Ecto neural progenitor cell (in vitro differentiated cells): ENCODE data around the gene SNX25.
"Not testable (repeated sequence)": the region's sequence is repeated elsewhere in the genome, so short reads cannot be mapped to it uniquely, and the experiment has no call there.

Source experiments
- DNase-seq: peaks from one replicate; pipeline ENCODE4 v3.0.0-alpha.2; 2018; ENCODE audit warnings: low spot score

SNX25 gene

DNA sequence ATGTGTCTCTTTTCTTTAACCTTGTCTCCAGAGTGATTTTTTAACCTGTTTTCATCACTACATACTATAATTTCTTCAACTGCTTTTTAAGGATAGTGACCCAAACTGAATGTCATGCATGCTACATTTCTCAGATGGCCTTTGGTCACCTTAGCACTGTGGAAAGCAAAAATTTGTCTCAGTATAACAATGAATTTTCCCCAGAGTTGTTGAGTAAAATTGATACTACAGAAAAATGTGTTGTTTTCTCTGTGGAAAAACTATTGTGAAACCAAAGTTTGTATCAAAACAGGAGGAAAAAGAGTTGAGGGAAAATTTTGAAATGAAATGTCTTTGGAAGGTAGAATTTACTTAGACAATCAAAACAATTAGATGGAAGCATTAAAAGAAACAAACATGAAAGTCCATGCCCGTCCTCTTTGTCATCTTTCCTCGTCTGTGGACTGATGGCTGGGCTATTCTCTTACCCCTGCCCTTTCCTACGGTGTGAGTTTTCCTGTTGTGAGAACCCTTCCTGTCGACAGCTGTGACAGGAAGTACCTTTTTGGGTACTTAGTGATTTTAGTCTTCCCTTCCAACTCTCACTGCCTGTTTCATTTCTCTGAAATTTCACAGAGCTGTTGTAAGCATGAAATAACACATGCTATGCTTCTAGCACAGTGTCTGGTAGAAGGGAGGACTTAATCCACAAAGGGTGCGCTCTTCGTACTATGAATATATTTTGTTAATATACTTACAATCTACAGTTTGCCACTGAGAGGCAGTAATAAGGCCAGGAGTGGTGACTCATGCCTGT lies 135.5 kb downstream of the SNX25 start:
- DNase-seq = no peak

DNA sequence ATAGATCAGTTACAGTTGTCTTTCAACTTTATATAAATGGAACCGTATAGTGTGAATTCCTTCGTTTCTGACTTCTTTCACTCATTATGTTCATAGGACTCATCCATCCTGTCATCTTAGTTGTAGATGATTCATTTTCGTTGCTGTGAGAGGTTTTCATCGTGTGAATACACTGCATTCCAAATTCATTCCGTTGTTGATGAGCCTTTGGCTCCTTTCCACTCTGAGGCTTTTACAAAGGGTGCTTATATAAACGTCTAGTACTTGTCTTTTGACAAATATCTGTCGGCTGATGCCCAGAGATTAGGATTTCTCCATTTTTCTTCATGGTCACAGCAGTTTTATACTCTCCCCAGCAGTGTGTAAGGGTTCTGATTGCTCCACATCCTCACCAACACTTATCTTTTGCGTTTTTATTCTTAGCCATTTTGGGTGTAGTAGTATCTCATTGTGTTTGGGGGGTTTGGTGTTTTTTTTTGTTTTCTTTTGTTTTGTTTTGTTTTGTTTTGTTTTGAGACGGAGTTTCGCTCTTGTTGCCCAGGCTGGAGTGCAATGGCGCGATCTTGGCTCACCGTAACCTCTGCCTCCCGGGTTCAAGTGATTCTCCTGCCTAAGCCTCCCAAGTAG lies 137.7 kb downstream of the SNX25 start:
- DNase-seq = no peak

DNA sequence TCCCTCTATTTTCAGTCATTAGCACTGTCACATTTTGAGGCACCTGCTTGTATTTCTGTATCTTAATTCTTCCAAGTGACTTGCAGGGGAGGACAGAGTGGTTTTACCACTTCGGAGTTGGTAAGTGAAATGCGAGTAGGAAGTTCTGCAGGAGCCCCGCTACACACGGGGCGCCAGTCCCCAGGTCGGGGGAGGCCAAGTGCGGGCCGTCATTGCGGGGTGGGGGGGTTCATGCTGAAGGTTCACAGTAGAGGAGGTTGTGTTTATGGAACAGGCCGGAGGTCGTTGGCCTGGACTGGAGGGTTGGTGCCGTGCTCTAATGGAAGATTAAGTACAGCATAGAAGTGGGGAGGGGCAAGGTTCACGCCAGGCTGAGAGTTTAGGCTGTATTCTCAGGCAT lies 142.3 kb downstream of the SNX25 start:
- DNase-seq = no peak

DNA sequence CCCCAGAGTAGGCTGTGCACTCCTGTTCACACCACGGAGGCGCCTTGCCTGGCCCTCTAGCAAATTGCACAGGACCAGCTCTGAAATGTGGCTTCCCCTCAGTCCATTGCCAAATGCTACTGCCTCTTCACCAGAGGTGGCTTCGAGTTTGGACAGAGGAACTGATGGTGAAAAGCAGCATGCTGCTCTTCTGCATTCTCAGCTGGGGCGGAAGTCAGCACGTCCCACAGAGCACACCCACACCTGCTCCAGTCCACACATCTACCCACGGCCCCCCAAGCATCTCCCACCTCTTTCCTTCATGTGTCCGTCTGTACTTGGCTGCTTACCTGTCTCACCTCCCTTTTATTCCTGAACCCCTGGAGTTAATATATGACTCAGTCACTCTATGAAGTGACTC lies 142.8 kb downstream of the SNX25 start:
- no peak for DNase-seq

DNA sequence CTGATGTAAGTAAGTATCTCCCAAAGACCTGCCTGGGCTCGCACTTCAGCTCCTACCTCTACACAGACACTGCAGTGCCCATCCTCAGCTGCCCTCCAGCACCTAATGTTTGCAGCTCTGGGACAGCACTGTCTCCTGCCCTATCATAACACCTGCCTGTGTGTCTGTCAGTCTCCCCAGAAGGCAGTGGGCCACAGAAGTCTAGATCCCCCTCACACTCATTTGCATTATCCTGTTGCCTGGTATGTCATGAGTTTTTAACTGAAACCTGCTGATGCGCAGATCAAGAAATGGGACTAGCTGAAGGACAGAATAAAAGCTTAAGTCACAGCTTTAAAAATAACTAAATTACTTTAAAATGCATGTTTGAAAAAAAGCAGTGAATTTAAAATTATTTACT lies 143.3 kb downstream of the SNX25 start:
- DNase-seq = no peak

- DNase-seq = no peak
Measured at GRCh38 chr4:185357211-185357610, 147.8 kb downstream of the SNX25 start.

GRCh38 chr4:185357733-185358440 lies 148.5 kb downstream of the SNX25 start:
- DNase-seq = no peak

GRCh38 chr4:185358514-185358913 lies 149.1 kb downstream of the SNX25 start:
- no peak for DNase-seq

- DNase-seq = no peak
Measured at GRCh38 chr4:185358959-185359358, 149.6 kb downstream of the SNX25 start.

GRCh38 chr4:185359767-185360446 lies 150.5 kb downstream of the SNX25 start:
- no peak for DNase-seq

DNA sequence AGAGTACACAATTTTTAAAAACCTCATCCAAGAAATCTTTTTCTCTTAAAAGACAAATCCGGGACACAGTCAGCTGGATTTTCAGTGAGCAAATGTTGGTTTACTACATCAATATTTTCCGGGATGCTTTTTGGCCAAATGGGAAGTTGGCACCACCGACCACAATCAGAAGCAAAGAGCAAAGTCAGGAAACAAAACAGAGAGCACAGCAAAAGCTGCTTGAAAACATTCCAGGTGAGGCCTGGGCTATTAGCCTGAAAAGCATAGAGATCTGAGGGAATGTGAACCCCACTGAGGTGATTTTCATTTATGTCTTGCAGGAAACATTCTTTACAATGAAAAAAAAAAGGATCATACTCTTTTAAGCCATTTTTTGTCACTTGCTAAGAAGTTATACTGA lies 152.5 kb downstream of the SNX25 start:
- no peak for DNase-seq

DNA sequence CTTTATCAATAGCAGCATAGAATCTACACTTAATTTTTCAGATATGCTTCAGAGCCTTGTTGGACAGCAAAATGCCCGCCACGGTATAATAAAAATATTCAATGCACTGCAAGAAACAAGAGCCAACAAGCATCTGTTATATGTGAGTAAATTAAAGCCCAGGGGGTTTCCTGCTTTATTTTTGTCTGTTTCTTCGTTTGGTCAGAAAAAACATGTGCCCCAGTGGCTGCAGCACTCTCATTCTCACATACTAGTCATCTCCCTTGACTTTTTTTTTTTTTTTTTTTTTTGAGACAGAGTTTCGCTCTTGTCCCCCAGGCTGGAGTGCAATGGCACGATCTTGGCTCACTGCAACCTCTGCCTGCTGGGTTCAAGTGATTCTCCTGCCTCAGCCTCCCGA lies 153.2 kb downstream of the SNX25 start:
- DNase-seq = not testable (repeated sequence)

DNA sequence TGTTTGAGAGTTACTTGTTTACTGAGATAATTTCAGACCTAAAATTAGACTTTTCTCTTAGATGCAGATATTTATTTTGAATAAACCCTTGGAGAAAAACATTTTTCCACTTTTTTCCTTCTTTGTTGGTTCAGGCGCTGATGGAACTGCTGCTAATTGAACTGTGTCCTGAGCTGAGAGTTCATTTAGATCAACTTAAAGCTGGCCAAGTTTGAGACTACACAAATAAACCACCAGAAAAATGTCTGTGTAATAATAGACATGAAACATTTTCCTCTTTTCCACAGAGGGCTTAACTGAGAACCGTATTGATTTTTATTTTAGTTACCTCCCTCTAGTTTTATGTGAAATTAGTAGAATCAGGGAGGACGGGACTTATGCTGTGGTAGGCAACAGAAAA lies 153.9 kb downstream of the SNX25 start:
- DNase-seq = no peak

- DNase-seq = no peak
Measured at GRCh38 chr4:185364886-185365285, 155.5 kb downstream of the SNX25 start.

GRCh38 chr4:185369731-185370130 lies 160.3 kb downstream of the SNX25 start:
- no peak for DNase-seq

DNA sequence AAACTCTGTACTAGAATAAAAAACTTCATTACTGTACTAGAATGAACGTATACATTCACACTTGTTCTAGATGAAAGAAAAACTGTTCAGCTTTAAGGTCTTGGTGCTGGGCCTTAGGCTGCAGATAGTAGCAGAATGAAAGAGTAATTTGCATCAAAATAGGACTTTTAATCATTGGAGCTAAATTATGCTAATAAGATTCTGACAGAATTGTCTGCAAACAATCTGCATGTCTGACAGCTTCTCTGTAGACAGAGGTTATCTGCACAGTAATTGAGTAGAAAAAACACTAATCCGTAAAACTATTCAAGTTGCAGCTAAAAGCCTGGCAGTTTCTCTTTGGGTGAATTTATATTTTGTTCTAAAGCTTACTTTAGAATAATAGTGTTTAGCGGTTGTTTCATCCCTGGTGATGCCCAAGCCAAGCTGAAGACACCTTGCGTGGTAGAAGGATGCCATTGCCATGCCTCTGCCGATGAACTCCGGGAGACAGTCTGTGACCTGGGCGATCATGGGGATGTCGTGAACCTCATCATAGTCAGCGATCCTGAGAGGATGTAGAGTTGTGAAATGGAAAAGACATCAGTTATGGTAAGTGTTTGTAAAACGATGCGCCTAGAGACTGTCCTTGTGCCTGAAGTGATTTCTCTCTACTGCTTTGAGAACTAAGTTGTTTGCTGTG lies 161.0 kb downstream of the SNX25 start:
- no peak for DNase-seq

GRCh38 chr4:185371702-185372101 lies 162.3 kb downstream of the SNX25 start:
- no peak for DNase-seq

DNA sequence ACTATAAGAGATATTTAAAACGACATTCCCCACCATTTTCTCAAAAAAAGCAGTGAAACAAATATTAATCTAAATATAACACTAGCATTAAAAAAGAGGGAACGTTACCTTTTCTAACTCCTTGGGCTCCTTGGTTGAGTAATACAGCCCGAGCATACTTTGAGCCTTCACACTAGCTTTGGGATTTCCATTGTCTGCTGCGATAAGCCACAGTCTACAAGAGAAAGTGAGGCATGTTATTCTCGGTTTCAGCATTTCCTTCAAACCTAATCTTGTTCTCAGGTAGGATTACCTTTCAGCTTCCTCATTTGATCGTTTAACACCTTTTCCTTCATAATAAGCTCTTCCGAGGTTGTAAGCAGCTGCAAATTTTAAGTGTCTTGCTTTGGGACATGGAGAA lies 164.6 kb downstream of the SNX25 start:
- no peak for DNase-seq

- DNase-seq = no peak
Measured at GRCh38 chr4:185374573-185374972, 165.2 kb downstream of the SNX25 start.

DNA sequence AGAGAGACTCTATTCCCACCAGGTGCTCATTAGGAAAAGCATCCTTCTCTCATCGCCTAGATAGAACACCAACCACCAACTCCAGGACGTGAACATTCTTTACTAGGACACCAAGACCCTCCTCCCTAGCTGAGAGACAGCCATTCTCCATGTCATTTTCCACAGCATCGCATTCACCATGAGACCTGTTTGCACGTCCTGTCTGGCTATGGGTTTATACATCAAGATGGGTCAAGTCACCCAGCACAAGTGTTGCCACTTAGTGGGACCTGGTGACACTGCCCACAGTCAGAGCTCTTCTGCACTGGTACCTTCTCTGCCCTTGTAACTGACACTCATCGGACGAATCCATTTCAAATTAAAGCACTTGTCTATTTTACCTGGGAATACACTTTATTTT lies 168.9 kb downstream of the SNX25 start:
- DNase-seq = no peak

DNA sequence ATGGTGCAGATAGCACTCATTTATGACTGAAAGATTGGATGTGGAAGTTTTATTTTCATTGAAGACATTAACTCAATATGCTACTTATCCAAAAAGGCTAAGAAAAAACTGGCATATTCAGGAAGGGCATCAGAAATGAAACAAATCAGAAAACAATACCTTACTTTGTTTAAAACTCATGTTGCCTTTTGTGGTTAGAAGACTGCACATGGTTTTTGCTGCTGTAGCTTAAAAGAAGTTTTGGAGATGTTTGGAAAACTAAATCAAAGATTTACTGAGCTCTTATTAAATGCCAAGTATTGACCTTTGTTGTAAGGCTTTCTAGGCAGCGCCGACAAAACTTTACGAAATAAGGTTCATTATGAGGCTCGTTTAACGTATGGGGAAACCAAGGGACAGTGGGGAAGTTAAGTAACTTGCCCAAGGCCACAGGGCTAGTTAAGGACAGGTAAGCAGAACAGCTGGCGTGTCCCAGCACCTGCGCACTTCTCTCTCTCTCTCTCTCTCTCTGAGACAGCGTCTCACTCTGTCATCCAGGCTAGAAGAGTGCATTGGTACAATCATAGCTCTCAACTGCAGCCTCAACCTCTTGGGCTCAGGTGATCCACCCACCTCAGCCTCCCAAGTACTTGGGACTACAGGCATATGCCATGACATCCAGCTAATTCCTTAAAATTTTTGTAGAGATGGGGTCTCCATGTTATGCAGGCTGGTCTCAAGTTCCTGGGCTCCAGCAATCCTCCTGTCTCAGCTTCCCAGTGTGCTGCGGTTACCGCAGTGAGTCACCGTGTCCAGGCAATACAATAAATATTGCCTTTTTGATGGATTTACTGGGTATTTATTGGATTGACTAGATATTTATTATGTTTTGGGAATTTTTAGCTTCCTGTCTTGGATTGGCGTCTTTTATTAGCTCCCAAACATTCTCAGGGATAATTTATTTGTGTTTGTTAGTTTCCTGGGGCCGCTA lies 170.2 kb downstream of the SNX25 start:
- no peak for DNase-seq
